Stimulated activated CD8-positive, alpha-beta memory T cell treated with anti-CD3 and anti-CD28 coated beads, Interleukin-15, amount 100 ng/mL, for 24 hours (primary cell): ENCODE results near the gene CLSTN3.

Experiments
- DNase-seq: peaks from one replicate; pipeline ENCODE4 v3.0.0-alpha.2; 2020; ENCODE audit warnings: low read depth

Gene CLSTN3

GRCh38 chr12:7129872-7130691, at the start of gene CLSTN3:
TSS of gene CLSTN3 (plus strand) at chr12:7130371. CDS start at chr12:7130649, 278 bp downstream.
- DNase-seq, result peak; percentile 66

GRCh38 chr12:7081037-7081436, 49.1 kb upstream of the CLSTN3 start:
- DNase-seq, result no peak

GRCh38 chr12:7083125-7083524, 47.0 kb upstream of the CLSTN3 start:
- DNase-seq, result no peak

DNA sequence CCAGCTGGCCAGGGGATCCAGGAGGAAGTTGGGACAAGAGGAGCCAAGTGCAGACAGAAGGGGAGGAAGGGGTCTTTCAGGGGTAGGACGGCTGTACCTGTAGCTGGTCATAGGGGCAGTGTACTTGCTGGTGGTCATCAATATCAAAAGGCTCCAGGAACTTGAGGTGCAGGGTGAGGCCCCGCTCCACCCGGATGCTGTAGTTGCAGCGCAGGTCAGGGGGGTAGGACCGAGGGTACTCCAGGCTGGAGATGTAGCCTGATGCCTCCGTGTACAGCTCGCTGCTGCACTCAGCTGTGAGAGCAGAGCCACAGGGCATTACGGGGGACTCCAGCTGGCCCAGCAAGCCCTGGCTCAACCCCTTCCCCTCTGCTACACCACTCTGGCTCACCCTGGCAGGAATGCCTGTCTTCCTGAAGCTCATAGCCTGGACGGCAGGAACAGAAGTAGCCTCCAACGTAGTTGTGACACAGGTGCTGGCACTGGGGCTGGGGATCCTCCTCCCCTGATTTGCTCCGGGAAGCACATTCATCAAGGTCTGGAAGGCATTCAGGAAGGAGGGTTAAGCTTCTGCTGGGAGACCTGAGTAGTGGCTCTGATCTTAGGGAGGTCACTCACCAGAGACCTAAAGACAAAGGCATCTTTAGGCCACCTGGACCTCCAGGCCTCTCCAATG, 40.8 kb upstream of the CLSTN3 start:
- no peak for DNase-seq

DNA sequence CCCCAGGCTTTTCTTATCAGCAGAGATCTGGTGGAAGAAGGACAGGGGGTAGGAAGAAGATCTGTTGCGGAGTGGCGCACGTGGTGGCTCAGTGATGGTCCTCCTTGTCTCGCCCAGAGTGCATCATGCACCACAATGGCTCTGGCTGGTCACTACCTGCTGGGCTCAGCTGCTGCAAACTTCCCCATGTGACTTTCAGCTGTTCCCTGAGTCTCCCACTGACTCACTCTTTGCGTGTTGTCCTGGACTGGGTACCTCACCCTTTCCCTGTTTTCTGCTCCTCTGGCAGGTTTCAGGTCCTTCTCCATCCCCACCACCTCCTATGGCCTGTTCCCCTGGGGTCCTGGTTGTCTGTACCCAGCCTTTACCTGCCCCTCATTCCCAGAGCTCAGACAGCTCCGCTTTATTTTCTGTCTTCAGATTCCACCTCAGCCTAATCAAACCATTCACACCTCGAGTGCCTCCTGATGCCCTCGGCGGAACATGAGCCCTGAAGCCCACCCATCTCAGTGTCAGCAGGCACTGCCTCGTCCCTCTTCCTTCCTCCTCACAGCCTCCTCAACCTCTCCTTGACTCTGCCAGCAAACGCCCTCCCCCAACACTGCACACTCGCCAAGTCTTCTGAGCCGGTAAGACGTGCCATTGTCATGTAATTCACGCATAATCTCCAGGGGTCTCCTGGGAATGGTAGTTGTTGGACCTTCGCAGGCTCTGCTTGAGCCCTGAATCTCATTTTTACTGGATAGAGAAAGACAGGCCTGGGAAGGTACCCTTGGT, 39.8 kb upstream of the CLSTN3 start:
- DNase-seq, result no peak

DNA sequence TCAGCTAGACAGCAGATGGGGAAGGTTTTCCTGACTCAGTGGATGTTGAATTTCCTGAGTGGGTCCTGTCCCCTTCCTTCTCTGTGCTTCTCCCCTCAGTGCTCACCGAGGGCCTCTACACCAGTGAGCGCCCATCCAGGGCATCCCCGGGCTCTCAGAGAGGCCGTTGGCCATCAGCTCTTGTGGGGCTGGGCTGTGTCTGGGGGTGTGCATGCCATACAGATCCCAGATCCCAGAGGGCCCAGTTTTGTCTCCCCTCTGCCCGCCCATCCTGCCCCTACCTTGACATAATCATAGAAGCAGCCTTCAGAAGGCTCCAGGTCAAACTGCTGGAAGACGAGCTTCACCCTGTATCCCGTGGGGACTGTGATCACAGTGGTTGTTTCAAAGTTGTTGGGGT, 39.0 kb upstream of the CLSTN3 start:
- DNase-seq, result no peak

DNA sequence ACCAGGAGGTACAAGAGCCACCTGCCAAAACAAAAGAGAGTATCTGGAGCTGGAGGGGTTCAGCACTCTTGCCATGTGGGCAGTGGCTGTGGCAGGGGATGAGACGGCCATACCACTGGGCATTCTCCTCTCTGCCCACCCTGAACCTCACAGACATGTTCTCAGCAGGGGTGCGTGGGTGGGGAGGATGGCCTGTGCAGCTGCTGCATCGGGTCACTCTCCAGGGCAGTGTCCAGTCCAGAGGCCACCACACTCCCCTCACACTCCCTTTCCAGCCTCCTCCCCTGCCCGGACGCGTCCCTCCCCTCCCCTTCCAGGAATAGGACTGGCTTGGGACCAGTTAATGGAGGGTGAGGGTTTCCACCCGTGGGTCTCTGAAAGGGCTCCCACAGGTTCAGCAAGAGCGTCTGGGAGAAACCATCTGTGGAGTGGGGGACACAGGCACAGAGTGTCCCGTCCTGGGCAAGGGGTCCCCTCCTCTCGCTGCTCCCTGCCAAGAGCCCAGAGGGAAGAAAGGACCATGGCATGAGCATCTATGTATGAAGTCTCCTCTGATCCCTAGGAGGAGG, 38.4 kb upstream of the CLSTN3 start:
- no peak for DNase-seq

DNA sequence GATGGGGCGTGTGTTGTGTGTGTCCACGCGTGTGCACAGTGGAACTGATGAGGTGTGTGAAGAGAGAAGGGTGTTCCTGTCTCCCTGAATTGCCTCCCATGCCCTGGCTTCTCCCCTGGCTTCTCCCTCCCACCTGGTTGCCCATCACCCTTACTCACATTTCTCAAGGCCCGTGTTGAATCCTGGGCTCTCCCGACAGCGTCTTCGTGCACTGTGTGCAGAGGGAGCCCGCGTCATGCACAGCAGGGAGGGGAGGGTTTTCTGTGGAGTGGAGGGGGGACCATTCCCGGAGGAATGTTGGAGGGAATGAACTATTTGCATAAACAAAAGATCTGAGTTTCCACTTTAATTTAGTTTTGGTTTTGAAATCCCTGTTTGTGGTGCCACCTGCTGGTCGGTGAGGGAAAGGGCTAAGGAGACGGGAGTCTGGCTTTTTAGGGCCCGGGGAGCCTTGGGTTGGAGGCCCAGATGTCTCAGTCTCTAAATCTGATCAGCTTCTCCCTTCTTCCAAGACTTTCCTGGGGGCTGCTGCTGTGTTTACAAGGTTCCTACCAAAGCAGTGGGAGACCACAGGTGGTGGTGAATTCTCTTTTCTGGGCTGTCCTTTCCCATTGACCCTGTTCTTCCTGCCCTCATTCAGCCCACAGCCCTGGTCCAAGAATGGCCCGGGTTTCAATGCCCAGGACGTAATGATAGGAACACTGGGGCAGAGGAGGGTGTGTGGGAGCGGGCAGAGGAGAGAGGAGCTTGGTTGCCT, 37.8 kb upstream of the CLSTN3 start, which contains the start of gene C1R:
TSS of gene C1R (minus strand) at position 217 of the 757 bp plus-strand sequence. CDS start at position 160, 57 bp downstream.
- peak; percentile 37 for DNase-seq

DNA sequence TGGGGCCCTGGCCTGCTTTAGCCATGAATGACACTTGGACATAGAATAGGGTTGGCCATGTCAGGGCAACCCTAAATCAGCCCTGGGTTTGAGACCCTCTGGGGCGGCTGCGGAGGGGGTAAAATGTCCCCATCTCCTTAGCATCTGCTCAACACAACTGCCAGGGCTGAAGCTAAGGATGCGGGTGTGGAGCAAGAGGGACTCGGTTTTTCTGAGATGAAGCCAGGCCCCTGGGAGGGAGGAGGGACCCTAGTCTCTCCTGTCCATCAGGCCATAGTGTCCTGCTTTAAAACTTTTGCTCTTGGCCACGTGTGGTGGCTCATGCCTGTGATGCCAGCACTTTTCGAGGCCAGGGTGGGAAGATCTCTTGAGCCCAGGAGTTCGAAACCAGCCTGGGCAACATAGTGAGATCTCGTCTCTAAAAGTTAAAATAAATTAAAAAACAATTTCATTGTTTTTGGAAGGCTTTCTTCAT, 37.1 kb upstream of the CLSTN3 start:
- DNase-seq, result no peak

- no peak for DNase-seq
Observed at GRCh38 chr12:7093486-7093885, 36.7 kb upstream of the CLSTN3 start.

DNA sequence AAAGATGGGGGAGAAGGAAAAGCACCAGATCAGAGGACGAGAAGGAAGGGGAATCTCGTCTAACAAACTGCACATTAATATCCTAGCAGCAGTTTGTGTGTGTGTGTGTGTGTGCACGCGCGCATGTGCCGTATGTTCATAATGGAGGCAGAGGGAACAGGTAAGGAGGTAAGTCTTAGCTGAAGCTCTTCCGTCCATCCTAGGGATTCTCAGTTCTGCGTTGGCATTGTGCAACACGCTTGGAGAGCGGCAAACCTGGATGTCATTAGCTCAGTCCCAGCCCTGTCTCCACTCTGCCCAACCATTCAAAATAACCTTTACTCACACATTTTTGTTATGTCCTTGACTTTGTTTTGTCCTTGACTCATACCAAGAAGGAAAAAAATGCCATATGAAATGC, 36.3 kb upstream of the CLSTN3 start:
- DNase-seq, result no peak

GRCh38 chr12:7096006-7096932, 33.9 kb upstream of the CLSTN3 start:
- DNase-seq, result no peak

DNA sequence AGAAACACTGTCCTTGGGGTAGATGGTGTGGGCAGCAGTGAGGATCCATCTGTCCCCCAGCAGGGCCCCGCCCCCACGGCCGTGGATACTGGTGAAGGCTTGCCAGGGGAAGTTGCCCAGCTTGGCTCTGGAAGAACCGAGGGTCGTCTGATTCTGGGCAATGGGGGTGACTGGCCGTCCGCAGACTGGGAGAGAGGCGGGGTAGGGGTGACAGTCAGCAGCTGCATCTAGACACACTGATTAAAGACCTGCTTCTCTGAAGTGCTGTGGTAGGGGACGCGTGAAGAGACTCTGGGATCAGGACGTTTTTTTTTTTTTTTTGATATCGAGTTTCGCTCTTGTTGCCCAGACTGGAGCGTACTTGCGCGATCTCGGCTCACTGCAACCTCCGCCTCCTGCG, 33.2 kb upstream of the CLSTN3 start:
- DNase-seq, result no peak

- DNase-seq, result no peak
Observed at GRCh38 chr12:7099290-7099996, 30.7 kb upstream of the CLSTN3 start.

DNA sequence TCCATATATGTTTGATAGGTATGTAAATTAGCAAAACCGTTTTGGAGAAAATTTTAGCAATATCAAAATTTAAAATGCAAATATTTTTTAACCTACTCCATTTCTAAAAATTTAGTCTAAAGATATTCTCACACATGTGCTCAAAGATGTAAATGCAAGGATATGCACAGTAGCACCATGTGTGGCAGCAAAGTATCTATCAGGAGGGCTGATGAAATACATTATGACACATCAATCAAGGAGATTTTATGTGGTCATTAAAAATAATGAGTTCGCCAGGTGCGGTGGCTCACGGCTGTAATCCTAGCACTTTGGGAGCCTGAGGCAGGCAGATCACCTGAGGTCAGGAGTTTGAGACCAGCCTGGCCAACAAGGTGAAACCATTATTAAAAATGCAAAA, 29.9 kb upstream of the CLSTN3 start:
- DNase-seq, result no peak

DNA sequence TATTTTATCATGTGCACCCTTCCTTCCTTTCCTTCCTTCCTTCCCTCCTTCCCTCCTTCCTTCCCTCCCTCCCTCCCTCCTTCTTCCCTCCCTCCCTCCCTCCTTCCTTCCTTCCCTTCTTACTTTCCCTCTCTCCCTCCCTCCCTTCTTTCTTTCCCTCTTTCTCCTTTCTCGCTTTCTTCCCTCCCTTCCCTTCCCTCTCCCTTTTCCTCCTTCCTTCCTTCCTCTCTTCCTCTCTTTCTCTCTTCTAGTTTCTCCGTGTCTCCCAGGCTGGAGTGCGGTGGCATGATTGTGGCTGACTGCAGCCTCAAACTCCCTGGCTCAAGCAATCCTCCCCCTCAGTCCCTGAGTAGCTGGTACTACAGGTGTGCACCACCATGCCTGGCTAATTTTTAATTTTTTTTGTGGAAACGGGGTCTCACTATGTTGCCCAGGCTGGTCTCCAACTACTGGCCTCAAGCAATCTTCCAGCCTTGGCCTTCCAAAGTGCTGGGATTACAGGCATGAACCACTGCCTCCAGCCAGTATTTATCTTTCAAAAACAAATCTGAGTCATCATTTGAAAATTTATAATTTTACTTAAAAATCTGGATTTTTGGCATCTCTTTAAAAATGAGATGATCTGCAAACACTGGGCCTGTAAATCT, 29.0 kb upstream of the CLSTN3 start:
- DNase-seq, result no peak

GRCh38 chr12:7101694-7102131, 28.5 kb upstream of the CLSTN3 start:
- no peak for DNase-seq

DNA sequence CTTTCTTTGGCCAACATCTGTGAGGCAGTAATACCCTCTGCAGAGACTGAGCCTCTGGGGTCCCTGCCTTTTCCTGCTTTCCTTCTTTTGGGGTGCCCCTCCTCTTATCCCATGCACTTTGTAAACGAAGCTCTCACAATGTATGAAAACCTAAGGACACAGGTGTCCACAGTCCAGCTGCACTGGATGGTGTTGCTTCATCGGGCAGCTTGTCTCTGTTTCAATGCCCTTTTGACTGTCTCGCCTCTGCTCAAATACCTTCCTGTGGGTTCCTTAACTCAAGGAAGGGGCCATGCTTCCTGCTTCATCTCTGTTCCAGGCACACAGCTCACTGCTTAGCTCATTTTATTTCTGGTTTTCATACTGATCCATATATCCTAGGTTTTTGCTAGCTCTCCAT, 27.6 kb upstream of the CLSTN3 start:
- no peak for DNase-seq
